Raji (cell line): ENCODE measurements around the gene PTK7.

ENCODE experiments used
- POLR2A ChIP-seq: IDR thresholded peaks from 2 replicates; pipeline ENCODE4 v1.6.1; 2011; ENCODE audit warnings: low read depth, low read length, control low read depth; ENCODE audit not compliant: insufficient read depth

Gene PTK7

DNA sequence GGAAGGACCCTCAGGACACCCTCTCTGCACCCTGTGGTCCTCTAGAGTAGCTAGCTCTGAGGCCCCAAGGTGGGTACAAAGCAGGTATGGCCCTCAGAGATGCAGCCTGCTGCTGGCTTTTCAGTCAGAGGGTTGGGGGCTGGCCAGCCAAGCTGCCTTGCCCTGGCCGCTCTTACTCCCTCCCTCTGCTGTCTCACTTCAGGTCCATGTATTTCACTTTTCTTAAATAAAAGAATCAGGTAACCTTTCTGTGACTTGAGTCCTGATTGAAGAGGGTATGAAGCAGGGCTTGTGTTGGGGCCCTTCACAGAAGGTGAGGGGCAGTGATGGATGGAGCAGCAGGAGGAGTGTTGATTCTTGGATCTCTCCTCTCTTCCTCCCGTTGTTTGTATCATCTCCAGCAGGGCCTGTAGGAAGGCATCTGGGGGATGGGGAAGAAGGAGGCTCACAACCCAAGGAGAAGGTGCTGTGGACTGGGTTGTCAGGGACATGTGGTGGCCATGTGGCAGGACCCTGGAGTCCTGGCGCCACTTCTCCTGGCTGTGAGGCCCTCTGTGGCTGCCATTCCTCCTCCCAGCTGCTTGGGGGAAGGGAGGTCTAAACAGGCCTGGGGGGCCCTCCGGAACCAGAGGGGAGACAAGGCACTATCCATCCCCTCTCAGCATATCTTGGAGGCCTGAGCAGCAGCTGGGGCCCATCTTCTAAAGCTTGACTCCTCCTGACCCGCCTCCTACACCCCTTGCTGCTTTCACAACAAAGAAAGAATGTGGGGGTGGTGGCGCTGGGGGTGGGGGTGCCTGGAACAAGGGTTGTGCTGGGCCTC, 1.1 kb upstream of the PTK7 start:
- no peak for TF ChIP-seq POLR2A

DNA sequence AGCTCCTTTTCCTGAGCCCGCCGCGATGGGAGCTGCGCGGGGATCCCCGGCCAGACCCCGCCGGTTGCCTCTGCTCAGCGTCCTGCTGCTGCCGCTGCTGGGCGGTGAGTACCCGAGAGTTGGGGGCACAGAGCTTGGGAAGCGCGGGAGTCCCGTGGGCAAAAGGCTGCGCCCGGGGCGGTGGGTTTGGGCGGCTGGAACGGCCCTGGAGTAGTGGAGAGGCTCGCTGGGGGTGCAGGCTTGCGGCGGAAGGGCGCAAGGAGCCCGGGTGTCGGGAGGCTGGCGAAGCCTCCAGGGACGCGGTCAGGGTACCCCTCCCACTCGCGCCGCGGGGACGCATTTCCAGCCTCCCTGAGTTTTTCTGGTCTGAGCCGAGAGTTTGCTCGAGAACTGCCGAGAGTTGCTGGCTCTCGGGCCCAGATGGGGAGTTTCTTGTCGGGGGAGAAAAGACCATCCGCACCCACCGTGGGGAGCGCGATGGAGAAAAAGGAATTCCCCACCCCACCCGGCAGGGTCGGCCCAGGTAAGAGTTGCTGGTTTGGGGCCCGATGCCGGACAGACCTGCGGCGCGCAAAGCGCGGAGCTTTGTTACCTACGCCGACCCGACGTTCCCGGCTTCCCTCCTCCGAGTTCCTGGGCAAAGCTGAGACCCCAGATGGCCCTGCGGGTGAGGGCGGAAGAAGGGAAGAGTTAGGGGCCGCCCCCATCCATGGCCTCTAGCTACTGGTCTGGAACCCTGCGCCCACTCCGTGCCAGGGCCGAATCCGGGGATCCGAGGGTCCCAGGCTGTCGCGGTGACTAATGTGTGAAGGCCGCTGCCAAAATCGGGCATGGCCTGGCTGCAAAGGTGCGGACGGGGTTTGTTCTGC, 584 bp downstream of the PTK7 start:
- TF ChIP-seq POLR2A = no peak

DNA sequence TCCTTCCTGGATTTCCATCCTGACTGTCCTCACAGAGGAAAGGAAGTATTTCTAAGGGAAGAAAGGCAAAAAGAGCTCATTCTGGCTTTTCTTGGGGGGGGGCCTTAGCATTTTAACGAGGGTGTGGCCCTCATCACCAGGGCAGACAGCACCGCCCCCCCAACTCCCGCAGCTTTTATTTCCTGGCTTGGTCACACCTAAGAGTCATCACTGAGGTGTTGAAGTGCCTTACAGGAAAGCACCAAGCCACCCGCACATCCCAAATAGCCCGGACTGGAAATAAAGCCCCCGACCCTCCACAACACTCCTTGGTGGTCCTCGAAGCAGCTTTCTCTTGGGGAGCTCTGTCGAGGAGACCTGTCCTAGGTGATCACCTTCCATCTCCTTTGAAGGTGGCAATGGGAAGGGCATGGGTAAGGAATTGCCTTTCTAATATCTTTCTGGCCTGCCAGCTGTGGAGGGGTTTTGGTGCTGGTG, 1.3 kb downstream of the PTK7 start:
- no peak for TF ChIP-seq POLR2A

DNA sequence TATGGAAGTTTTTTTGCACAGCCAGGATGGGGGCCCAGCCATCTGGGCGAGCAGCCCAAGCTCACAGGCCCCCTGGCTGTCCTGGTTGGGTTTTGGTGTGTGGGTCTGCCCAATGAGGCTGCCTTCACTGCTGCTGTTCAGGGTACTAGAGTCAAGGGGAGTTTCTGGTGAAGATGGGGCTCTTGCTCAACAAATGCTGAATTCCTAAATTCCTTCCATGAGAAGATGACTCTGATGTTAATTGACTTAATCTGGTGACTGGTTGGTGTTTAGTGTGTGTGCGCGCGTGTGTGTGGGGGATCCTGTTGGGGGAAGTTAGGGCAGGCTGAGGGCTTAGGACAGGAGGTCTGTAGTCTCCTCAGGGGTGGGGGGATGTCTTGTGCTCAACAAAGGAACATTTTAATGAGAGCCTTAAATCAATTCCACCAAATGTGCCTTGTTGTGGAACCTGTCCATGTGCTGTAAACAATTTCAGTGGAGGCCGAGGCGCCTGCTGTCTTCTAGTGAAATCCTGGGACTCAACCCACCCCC, 1.9 kb downstream of the PTK7 start:
- no peak for TF ChIP-seq POLR2A

DNA sequence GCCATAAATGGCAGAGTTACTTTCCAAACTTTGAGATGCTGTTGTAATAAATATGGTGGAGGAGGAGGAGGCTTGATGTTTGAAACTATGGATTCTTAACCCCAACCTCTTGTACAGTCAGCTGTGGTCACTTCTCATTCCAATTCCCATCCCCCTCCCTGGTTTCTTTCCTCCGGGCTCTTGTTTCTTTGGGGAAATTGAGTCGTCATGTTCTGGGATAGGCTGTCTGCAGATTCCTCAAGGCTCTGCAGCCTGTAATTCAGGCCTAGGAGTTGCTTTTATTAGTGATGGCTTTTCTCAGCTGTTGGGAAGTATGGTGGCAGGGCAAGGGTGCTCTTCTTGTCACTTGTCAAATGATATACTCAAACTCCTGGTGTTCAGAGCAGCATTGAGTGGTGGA, 2.6 kb downstream of the PTK7 start:
- TF ChIP-seq POLR2A = no peak

DNA sequence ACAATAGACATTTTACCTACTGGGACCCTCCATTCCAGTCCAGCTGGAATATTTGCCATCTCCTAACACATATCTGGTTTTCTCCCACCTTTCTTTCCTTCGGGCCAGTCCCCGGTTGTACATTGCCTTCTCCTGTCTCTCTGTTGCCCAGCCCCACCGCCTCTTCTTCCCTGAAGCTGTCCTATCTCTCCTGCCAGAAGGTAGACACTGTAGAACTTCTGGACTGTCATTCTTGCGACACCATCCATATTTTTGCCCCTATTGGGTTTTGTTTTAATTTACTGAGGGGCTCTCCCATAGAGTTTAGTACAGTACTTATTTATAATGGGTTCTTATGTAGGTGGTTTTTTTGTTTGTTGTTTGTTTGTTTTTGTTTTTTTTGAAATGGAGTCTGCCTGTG, 4.9 kb downstream of the PTK7 start:
- no peak for TF ChIP-seq POLR2A

DNA sequence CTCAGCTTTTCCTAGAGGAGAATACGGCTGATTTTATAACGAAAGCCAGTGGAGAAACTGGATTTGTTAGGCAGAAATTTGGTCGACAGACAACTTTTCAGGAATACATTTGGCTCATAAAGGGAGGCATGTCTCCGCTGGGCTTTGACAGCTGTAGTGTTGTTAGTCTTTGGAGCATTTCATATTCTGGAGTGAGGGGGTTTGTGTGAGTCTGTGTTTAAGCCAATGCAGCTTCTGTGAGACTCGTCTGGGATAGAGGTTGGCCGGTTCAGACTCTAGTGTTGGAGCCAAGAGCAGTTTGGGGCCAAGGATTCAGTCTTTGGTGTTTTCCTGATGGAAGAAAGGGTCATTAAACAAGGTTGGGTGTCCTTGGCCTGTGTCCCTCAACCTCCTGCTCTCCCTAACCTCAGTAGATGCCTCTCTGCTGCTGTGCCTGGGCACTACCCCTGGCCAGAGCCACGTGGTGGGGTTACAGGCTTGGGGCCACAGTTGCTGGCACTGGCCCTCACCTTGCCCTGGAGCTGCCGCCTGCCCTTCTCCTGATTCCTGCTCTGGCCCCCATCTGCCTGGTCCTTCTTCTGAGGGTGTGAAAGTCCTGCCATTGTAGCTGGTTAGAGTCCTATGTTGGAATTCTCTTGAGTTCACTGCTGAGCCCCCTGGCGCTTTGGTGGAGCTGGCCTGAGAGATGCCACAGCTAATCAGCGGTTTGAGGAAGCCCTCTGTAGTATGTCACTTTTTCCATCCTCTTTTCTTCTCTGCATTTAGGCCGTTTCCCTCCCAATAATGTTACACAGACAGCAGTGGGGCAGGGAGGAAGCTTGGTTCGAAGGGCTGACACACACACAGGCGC, 6.9 kb downstream of the PTK7 start:
- TF ChIP-seq POLR2A = no peak

DNA sequence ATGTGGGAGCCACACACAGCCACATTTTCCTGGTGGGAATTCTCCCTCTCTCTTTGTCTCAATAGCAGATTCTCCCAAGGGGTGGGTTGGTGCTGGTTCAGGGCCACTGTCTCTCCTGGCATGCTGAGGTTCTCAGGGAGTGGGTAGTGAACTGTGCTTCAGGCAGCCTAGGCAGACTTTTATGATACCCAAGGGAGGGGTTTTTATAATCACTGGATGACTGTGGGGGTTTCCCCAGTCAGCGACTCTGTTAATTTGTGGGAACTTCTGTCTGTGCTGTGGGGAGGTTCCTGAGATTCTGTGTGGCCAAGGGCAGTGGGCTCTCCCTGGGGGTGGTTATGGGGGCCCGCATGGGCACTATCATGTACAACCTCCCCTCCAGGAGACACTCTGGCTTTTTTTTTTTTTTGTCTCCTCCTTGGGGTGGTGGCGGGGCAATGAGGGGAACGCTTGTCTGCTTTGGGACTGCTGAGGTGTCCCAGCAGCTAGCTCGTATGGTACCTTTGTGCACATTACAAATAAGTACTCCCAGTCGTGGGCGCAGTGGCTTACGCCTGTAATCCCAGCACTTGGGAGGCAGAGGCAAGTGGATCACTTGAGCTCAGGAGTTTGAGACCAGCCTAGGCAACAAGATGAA, 10.0 kb downstream of the PTK7 start:
- TF ChIP-seq POLR2A = no peak

DNA sequence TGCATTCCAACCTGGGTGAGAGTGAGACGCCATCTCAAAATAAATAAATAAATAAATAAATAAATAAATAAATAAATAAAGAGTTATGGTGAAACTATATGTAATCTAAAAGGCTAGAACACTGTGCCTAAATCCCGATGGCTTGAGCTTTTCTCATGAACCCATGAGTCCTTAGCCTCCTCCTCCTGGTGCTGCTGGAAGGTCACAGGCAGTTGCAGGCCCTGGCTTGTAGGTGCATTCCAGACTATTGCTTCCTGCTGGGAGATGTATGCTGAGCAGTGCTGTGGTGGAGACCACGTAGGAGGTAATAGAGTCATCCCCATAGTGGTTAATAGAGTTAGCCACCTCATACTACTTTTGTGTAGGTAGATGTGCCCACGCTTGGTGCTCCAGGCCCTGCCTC, 12.5 kb downstream of the PTK7 start:
- no peak for TF ChIP-seq POLR2A

DNA sequence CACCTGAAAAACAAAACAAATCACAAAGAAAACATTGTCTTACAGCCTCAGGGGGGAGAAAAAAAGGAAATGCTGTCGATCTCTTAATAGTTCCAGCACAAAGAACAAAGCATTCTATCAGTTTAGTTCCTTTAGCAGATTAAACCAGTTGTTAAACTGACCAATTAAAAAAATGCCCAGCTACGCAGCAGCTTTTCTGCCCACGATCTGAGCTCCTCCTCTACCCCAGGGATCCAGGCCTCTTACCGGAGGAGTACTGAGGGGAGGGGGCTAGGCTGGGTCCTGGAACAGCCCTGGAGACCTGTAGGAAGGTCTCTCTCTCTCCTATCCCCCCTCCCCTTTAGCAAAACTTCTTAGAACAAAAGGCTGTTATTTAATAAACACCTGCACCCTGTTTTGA, 13.4 kb downstream of the PTK7 start:
- no peak for TF ChIP-seq POLR2A

DNA sequence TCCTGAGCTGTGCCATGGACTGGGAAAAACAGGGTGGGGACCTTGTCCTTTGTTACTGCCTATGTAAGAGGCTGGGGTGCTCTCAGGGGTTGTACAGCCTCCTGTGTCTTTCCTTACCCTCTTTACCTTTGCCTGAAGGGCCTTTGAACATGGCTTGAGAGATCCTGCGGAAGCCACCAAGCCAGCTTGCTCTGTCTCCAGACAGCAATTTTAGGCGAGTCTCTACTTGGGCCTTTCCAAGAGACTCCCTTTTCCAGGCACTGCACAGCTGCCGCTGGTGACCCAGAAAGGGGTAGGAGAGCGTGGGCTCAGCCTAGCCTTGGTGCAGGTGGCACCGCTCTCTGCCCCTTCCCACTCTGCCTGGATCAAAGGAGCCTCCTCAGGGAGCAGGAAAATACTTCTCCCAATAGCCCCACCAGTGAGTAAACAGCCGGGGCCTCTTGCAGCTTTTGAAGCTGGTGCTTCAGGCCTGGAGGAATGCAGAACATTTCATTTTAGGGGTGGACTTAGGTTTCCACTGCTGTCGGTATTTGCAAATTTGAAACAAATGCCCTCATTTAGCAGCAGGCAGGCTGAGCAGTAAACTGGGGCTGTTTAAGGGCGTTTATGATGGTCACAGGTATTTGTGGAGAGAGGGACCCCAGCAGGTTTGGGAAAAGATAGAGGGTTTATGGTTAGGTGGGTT, 13.9 kb downstream of the PTK7 start:
- TF ChIP-seq POLR2A = no peak

DNA sequence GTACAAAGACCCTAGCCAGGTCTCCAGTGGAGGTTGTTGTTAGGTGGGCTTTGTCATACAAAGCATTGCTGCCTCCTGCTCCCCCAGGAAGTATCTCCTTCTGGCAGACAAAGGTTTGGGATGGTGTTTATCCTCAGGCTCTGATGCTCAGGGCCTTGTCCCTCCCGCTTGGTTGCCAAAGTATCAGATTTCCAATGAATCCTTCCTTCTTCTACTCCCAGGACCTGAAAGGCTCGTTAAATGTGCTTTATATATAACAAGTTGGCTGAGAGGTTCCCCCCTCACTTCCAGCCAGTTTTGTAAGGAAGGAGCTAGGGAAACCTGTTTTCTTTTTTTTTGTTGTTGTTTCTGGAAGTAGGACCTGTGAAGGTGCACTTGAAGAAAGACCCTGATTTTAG, 14.4 kb downstream of the PTK7 start:
- no peak for TF ChIP-seq POLR2A

DNA sequence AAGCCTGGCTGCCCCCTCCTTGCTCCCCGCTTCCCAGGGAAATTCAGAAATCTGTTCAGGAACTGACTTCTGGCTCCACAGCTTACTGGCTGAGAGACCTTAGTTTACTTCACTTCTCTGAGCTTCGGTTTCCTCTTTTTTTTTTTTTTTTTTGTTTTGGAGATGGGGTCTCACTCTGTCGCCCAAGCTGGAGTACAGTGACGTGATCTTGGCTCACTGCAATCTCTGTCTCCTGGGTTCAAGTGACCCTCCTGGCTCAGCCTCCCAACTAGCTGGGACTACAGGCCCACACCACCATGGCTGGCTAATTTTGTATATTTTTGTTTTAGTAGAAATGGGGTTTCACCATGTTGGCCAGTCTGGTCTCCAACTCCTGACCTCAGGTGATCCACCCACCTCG, 14.9 kb downstream of the PTK7 start:
- TF ChIP-seq POLR2A = no peak

DNA sequence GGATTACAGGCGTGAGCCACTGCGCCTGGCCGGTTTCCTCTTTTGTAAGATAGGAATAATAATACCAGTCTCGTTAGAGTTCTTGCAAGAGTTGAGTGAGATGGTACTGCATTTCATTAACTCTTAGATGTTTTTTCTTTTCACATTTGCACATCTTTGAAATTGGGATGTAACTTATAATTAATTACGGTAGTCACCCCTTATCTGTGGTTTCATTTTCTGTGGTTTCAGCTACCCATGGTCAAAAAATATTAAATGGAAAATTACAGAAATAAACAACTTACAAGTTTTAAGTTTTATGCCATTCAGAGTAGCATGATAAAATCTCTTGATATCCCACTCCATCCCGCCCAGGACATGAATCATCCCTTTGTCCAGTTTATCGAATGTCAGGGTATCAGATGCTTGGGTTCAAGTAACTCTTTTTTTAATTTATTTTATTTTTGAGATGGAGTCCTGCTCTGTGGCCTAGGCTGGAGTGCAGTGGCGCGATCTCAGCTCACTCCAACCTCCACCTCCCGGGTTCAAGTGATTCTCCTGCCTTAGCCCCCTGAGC, 15.4 kb downstream of the PTK7 start:
- no peak for TF ChIP-seq POLR2A
